SH-SY5Y (cell line): ENCODE measurements around the gene PARP14.

Experiments used
- GATA2 ChIP-seq: IDR thresholded peaks from 2 replicates; pipeline ENCODE4 v1.6.1; 2011; ENCODE audit warnings: mild to moderate bottlenecking, low read depth, low read length
- GATA3 ChIP-seq: IDR thresholded peaks from 2 replicates; pipeline ENCODE4 v1.6.1; 2011; ENCODE audit warnings: low read depth, mild to moderate bottlenecking, low read length, moderate library complexity

Gene PARP14

DNA sequence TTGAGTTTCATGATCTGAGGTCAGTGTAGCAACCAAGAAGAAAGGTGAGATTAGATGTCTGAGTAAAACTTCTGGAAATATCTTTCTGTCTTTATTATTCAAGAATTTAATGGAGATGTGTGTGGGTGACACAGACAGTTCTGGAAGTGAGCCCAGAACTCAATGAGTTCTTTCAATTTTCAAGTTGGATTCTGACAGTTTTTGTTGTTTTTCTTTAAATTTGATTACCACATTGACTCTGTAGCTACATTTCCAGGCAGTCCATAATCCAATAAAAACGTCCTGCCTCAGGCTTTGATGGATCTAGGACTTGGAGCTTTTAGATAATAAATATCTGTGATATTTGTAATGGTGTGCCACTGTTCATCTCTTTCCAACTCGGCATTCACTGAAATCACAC is 3.9 kb upstream of the PARP14 start:
- no peak for TF ChIP-seq GATA3
- TF ChIP-seq GATA2: no peak

DNA sequence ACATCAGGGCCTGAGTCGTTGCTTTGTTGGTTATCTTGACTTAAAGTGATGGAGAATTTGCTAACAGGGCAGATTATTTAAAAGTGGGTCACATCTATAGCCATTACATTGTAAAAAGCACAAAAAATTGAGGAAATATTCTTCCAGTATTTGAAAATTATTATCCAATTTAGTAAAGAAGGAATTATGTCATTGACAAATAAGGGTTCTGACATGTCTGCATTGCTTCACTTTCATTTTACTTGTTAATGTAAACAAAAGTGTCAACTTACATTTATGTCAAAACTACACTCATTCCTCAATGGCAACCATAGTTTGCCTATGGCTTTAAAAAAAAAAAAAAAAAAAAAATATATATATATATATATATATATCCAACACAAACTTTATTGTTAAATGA is 3.4 kb upstream of the PARP14 start:
- TF ChIP-seq GATA3: no peak
- no peak for TF ChIP-seq GATA2

DNA sequence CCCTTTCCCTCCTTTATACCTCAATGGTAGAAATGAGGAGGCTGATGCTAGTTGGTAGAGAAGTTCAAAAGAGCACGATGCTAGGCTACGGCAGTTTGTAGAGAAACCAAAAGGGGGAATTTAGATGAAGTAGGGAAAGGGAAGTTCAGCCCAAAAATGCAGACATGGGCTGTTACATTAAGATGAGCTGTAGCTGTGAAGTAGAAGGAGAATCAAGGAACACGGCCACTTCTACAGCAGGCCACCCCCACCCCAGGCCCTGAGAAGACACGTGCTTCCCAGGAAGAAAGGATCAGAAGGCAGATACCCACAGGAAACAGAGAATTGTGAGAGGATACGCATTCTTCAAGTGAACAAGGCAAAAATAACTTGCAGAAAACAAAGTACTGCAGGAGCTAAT is 2.1 kb upstream of the PARP14 start:
- TF ChIP-seq GATA2: no peak
- TF ChIP-seq GATA3: no peak

DNA sequence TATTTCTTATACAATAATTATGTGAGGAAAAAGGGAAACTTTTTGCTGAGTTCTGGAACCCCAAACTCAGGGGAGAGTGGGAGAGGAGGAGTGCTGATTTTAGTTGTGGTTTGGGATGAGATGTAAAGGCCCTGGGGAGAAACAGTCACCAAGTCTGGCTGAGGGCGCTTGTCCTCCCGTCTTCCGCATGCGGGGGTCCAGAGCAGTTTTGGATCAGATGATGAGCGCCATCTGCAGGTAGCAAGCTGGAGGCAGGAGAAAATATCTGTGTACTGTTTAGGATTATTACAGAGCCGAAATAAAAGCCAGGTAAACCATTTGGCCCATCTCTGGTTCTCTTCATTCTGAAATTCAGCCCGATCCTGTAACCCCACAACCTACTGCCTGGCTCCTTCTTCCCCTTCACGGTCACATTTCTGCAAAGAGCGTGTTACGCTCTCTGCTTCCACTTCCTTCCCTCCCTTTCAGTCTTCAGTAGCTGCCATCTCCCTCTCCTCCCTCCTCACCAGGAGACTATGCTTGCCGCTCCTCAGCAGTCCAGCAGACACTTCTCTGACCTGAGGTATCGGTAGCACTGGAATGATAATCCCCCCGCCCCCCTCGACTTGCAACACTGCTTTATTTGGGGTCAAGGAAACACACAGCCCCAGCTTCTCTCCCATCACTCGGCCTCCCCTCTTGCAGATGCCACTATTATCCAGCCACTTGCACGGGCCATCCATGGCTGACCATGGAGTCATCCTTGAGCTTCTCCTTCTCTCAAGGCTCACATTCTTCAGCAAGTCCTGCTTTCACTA is 1.4 kb upstream of the PARP14 start:
- TF ChIP-seq GATA2 (no peak), GATA3 (no peak)

DNA sequence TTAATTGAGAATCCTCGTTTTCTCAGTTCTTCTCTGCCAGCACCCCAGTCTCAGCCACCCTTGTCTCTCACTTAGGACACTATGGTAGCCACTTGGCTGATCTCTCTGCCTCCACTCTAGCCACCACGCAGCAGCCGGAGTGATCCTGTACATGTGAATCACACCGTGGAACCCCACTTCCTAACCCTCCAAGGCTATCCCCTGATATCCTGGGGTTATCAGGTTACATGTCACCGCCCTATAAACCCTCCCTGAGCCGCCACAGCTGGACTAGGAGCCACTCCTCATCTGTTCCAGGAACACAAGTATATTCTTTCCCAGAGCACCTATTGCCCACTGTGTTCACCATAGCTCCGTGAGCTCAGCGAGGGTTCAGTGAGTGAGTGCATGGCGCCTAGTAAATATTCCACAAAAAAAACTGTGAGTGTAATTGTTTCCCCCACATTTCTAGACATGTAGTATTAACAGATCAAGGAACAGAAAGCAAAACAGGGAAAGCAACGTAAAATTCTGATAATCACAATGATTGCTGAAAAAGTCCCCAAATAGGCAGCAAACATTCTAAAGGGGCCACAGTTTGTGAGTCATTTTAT is 661 bp upstream of the PARP14 start:
- TF ChIP-seq GATA3 (no peak), GATA2 (no peak)

DNA sequence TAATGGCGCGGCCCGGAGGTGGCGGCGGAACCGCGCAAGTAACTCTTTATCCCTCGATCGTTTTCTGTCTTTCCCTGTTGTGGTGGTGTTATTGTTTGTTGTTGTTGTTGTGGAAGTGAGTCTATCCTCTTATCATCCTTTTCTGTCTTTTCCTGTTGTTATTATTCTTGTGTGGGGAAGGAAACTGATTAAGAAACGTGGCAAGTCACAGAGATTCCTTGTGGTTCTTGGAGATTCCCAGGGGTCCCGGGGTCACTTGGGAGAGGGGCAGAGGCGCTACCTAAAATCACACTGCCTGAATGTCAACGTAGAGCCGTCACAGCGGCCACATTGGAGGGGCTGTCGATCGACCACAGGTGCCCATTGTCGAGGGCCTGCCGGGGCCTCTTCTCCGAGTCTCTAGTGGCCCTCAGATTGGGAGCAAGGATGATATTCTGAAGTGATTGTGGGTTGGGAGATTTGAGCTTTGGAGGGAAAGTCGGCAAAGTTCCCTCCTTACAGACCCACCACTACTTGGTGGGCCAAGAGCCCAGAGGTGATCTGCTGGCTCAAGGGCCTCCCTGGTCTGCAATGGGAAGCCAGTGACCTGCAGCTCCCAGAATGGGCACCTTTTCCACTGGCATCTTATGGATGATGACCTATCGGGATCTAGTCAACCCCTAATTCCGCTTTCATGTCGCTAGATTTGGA is 790 bp downstream of the PARP14 start:
- TF ChIP-seq GATA2: no peak
- no peak for TF ChIP-seq GATA3

DNA sequence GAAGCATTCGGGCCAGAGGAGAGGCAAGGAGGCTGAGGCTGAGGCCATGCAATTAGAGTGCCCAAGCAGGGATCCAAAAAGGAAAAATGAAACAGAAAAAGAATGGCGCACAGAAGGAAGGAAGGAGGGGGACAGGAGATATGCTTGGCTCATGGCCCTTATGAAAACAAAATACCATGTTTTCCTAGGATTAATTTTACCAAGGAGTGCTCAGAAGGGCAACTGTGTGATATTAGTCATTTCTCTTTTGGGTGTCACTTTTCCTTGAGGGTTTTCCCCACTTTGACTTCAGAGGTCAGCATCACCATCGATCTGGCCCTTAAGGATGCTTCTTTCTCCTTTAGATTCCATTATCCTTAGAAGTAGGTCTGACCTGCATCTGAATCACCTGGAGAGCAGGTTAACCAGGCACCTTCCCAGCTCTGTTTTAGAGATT is 1.4 kb downstream of the PARP14 start:
- TF ChIP-seq GATA2 (no peak), GATA3 (no peak)

DNA sequence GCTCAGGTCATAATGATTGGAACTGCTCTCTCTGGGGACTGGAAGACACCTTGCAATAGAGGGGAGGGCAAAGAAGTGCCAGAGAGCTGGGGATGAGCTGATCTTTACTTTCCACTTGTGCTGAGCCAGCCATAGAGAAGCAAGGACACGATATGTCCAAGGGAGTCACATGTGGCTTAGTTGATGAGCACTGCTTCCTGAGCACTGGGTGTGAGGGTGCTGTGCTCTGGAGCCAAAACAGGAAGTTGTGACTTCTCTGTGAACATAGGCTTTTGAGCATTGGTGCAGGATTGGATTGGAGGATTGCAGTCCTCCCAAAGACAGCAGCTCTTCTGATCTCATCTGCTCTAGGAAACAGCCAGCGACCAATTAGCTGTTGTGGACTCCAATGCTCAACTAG is 6.7 kb downstream of the PARP14 start:
- TF ChIP-seq GATA3: no peak
- TF ChIP-seq GATA2: no peak

DNA sequence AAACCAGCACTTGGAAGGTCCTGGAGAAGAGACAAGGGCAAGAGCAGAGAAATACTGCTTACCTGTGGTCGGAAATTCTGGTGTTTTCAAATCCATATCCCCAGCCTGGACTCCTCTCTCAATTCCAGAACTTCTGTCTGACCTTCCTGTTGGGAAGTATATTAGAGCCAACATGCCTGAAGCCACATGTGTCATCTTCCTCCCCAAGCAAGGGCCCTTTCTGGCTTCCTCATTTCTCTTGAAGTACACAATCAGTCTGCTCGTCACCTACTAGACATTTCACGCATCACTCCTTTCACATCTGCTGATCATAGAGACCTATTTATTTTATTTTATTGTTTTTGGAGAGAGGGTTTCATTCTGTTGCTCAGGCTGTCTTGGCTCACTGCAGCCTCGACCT is 8.4 kb downstream of the PARP14 start:
- no peak for TF ChIP-seq GATA2
- no peak for TF ChIP-seq GATA3

DNA sequence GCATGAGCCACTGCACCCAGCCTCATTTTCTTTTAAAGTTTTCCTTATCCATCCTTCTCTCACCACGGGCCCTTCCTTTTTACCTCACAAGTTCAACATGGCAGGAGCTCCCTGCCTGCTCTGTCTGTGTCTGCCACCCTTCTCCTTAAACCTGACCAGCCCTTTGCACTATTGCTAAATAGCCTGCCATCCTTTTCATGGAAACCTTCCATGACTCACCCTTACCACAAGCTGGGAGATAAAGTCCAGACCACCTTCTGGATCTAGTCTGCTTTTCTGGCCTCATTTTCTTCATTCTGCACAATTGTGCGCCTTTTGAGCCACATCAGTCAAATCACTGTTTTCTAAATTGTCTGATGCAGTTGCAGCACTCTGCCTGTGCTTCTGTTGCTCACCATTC is 8.9 kb downstream of the PARP14 start:
- TF ChIP-seq GATA2: no peak
- no peak for TF ChIP-seq GATA3

DNA sequence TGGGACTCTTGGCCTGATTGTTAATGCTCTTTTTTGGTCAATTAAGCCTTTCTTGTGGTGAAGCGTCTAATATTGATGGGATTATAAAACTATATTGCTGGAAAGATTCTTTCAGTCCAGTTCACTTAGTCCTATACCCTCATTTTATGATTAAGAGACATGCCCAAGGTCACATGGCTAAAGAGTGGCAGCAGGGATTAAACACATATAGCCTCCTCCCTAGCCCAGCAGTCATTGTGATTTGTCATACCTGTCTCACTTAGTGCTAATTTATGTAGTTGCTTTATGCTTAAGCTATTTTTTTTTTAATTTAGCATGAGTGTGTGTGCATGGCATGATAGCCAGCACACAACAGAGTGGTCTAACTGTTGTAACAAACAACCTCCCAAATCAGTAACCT is 9.5 kb downstream of the PARP14 start:
- TF ChIP-seq GATA3 (no peak), GATA2 (no peak)

DNA sequence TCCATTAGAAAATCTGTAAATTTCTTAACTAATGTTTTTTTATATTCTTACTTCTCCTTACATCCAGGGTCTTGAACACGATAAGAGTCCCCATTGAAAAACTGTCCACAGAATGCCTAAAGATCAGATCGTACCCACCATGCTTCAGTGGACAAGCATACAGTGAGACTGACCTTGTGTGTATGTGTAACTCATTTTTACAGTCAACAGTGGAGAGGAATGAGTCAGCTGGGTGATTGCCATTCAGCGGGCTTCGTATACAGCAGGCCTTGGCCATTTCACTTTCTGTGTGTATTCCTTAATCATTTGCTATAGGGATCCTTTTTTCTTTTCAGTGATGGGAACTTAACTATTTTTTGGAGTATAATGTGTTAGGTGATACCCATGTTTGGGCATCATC is 10.6 kb downstream of the PARP14 start:
- TF ChIP-seq GATA3 (no peak), GATA2 (no peak)

DNA sequence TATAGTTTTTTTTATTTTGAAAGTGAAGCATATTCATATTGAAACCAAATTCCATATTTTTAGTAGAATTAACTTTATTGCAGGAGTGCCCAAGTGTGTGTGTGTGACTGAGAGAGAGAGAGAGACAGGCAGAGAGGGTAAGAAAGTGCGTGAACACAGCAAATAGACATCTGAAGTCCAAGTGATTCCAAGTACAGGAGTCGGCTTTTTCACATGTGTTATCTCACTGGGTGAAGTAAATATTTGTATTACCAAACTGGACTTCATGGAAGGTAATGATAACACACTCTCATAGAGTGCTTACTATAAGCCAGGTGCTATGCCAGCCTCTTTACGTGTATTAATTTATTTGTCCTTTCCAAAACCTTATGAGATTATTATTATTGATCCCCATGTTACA is 12.0 kb downstream of the PARP14 start:
- no peak for TF ChIP-seq GATA2
- TF ChIP-seq GATA3: no peak

DNA sequence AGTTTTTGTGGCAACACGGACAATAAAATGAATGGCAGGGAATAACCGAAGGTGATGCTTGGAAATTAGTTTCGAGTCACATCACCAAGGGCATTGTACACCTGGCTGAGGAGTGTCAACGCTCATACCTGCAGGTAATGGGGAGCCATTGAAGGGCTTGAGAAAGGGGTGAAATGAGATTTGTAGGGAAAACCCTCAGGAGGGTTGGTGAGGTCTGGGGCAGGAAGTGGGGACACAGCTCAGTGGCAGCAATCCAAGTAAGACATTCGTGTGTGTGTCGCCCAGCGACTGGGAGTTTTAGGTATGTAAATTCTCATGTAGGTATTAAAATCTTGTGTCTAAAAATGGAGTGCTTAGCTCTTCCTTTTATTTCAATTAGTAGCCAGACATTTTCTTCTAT is 14.3 kb downstream of the PARP14 start:
- TF ChIP-seq GATA2 (no peak), GATA3 (no peak)
